Hepatocyte (in vitro differentiated cells): ENCODE results near the gene UBE3C.

Experiments used
- CTCF ChIP-seq: fragments of 200-600 bp; sonication (generic); IDR thresholded peaks from 2 replicates; pipeline ENCODE4 v1.5.1; 2016; ENCODE audit warnings: antibody characterized with exemption, mild to moderate bottlenecking; ENCODE audit not compliant: poor library complexity
- EZH2 ChIP-seq: fragments of 200-600 bp; sonication (generic); IDR thresholded peaks from 2 replicates; pipeline ENCODE4 v1.6.1; 2016; ENCODE audit warnings: antibody characterized with exemption, mild to moderate bottlenecking, borderline replicate concordance
- EZH2phosphoT487 ChIP-seq: fragments of 200-600 bp; sonication (generic); IDR thresholded peaks from one replicate; pipeline ENCODE4 v1.6.1; 2018; ENCODE audit warnings: antibody characterized with exemption, mild to moderate bottlenecking, low read depth, moderate library complexity; ENCODE audit not compliant: unreplicated experiment, severe bottlenecking

- TF ChIP-seq CTCF (no peak), EZH2phosphoT487 (no peak), EZH2 (no peak)
Measured at GRCh38 chr7:157210682-157211081, 72.0 kb downstream of the UBE3C start.
